Breast epithelium (tissue), 4 donors: ENCODE data around the gene RIOK2. TPM values are rescaled to one million over a fixed set of nuclear protein-coding genes. Genes with fewer than 3 reads are reported as not detected.

Experiments
- DNase-seq, 2 donors: peaks; one replicate each; pipeline ENCODE4 v3.0.0-alpha.2; 2019; ENCODE audit warnings: low spot score in 2 of 2
- H3K27ac ChIP-seq, 2 donors: fragments of 200-600 bp; sonication (generic) in 1 of 2; one replicate each; pipeline ENCODE4 v1.5.1; 2016 to 2019; ENCODE audit warnings: mild to moderate bottlenecking in 1 of 2
- H3K27me3 ChIP-seq, 2 donors: fragments of 200-600 bp; sonication (generic) in 1 of 2; one replicate each; pipeline versions ENCODE4 v1.5.1 to v1.6.0; 2017 to 2019; ENCODE audit warnings: control low read depth in 1 of 2, mild to moderate bottlenecking in 1 of 2
- H3K36me3 ChIP-seq: fragments of 200-600 bp; one replicate; pipeline ENCODE4 v1.5.1; 2019
- H3K4me1 ChIP-seq, 2 donors: fragments of 200-600 bp; sonication (generic); one replicate each; pipeline ENCODE4 v1.5.1; 2016 to 2019; ENCODE audit warnings: control low read depth in 1 of 2
- H3K4me3 ChIP-seq, 3 donors: fragments of 200-600 bp; sonication (generic); 1 replicate in 2 of 3; 2 replicates in 1 of 3; pipeline ENCODE4 v1.5.1; 2016 to 2019; ENCODE audit warnings: mild to moderate bottlenecking in 3 of 3, moderate library complexity in 2 of 3
- H3K9me3 ChIP-seq, 2 donors: fragments of 200-600 bp; sonication (generic) in 1 of 2; one replicate each; pipeline ENCODE4 v1.5.1; 2016 to 2019; ENCODE audit warnings: control low read depth in 1 of 2
- CTCF ChIP-seq, 3 donors: fragments of 450-650 bp; IDR thresholded peaks; one replicate each; pipeline ENCODE4 v1.5.1; 2016 to 2017; ENCODE audit warnings: antibody characterized with exemption in 3 of 3, mild to moderate bottlenecking in 3 of 3, moderate library complexity in 3 of 3
- POLR2A ChIP-seq: fragments of 450-650 bp; IDR thresholded peaks from one replicate; pipeline ENCODE4 v1.6.1; 2016; ENCODE audit warnings: antibody characterized with exemption, mild to moderate bottlenecking, moderate library complexity
- POLR2AphosphoS5 ChIP-seq, 3 donors: sonication (generic); formaldehyde crosslinking; IDR thresholded peaks; one replicate each; pipeline ENCODE4 v1.6.1; 2017; ENCODE audit warnings: antibody characterized with exemption in 3 of 3
- intact Hi-C: fragments of 100-400 bp; cut with DNase I; formaldehyde crosslinking; loops from one replicate; pipeline ENCODE4 v1.15.1; 2023; ENCODE audit warnings: low total_unique reads
- total RNA-seq, 3 donors: library from RNA; depleted of rRNA; stranded (reverse); fragments of >200 nt; gene quantifications; one replicate each; pipeline ENCODE4 v1.1.0, GENCODE V29; 2016

The RIOK2 gene
- total RNA-seq, 3 donors from 2014 or later: 23.7 to 28.5 (median 28.2) TPM

- Histone ChIP-seq H3K36me3 (no peaks in the 10 kb centered on the region), H3K27me3 (no peaks in the 10 kb centered on the region), H3K4me3 (no peak overlapping the region), H3K27ac (no peak overlapping the region), H3K4me1 (no peaks in the 10 kb centered on the region), H3K9me3 (no peaks in the 10 kb centered on the region)
- intact Hi-C loops: no loop called here
- no peak for TF ChIP-seq POLR2A
- no peak for TF ChIP-seq CTCF (IDR thresholded peaks at IDR 0.05)
- TF ChIP-seq POLR2AphosphoS5 (IDR thresholded peaks at IDR 0.05): no peak
- DNase-seq: no peak
Observed at GRCh38 chr5:97111616-97112015, 71.4 kb downstream of the RIOK2 start.

- no peak overlapping the region for H3K4me3 ChIP-seq
- TF ChIP-seq POLR2AphosphoS5 (IDR thresholded peaks at IDR 0.05) (no peak), CTCF (IDR thresholded peaks at IDR 0.05) (no peak), POLR2A (no peak)
- intact Hi-C loops: no loop called here
- no peak overlapping the region for H3K27ac ChIP-seq
- no peaks in the 10 kb centered on the region for H3K36me3 ChIP-seq
- no peaks in the 10 kb centered on the region for H3K9me3 ChIP-seq
- H3K4me1 ChIP-seq: no peaks in the 10 kb centered on the region
- DNase-seq: no peak
- no peaks in the 10 kb centered on the region for H3K27me3 ChIP-seq
Observed at GRCh38 chr5:97111004-97111403, 72.0 kb downstream of the RIOK2 start.

Other genes starting within 250 kb of the RIOK2 start
- 10 to 100 TPM; 64.6 to 71.2 (median 65.1) TPM for gene LNPEP, start 247.2 kb downstream of the RIOK2 start, total RNA-seq
- under 1 TPM in 1 of 3 donors, not detected in 2; 0.15 TPM for gene LIX1, start 40.6 kb downstream of the RIOK2 start, total RNA-seq